AG08396 (cell line): ENCODE data around the gene PRPSAP2.
"Not testable (repeated sequence)": the region's sequence is repeated elsewhere in the genome, so short reads cannot be mapped to it uniquely, and the experiment has no call there.

Source experiments
- DNase-seq: peaks from one replicate; pipeline ENCODE4 v3.0.0; 2012; ENCODE audit warnings: low spot score, mixed read lengths

Gene PRPSAP2

GRCh38 chr17:18944646-18945045 is 86.7 kb downstream of the PRPSAP2 start:
- DNase-seq = no peak

- DNase-seq = peak; percentile 22
Measured at GRCh38 chr17:18946536-18946935, 88.6 kb downstream of the PRPSAP2 start.

GRCh38 chr17:18947866-18948265 is 89.9 kb downstream of the PRPSAP2 start:
- no peak for DNase-seq

- DNase-seq = no peak
Measured at GRCh38 chr17:18948476-18949006, 90.6 kb downstream of the PRPSAP2 start.

- peak; percentile 3 for DNase-seq
Measured at GRCh38 chr17:18949566-18949965, 91.6 kb downstream of the PRPSAP2 start.

GRCh38 chr17:18950346-18950745 is 92.4 kb downstream of the PRPSAP2 start:
- peak; percentile 2 for DNase-seq

- peak; percentile 4 for DNase-seq
Measured at GRCh38 chr17:18950944-18951905, 93.3 kb downstream of the PRPSAP2 start.

GRCh38 chr17:18951941-18952842 is 94.3 kb downstream of the PRPSAP2 start, which contains the start of gene SLC5A10:
Gene SLC5A10 (plus strand): TSS chr17:18952165. CDS start chr17:18952206, 41 bp downstream.
- DNase-seq = peak; percentile 12

- no peak for DNase-seq
Measured at GRCh38 chr17:18953231-18953728, 95.3 kb downstream of the PRPSAP2 start.

GRCh38 chr17:18954321-18954720 is 96.4 kb downstream of the PRPSAP2 start:
- no peak for DNase-seq

- DNase-seq = no peak
Measured at GRCh38 chr17:18955009-18955408, 97.1 kb downstream of the PRPSAP2 start.

- DNase-seq = not testable (repeated sequence)
Measured at GRCh38 chr17:18956021-18956420, 98.1 kb downstream of the PRPSAP2 start.

GRCh38 chr17:18956581-18956980 is 98.7 kb downstream of the PRPSAP2 start:
- no peak for DNase-seq

GRCh38 chr17:18957831-18958230 is 99.9 kb downstream of the PRPSAP2 start:
- DNase-seq = no peak

GRCh38 chr17:18958611-18959010 is 100.7 kb downstream of the PRPSAP2 start:
- no peak for DNase-seq

GRCh38 chr17:18959071-18959844 is 101.3 kb downstream of the PRPSAP2 start:
- no peak for DNase-seq

GRCh38 chr17:18959845-18960240 is 101.9 kb downstream of the PRPSAP2 start:
- no peak for DNase-seq

- no peak for DNase-seq
Measured at GRCh38 chr17:18960241-18960665, 102.3 kb downstream of the PRPSAP2 start.

GRCh38 chr17:18960803-18961511 is 103.0 kb downstream of the PRPSAP2 start:
- peak; percentile 87 for DNase-seq
